ENCODE data around the gene SYNPO2. TPM values are rescaled to one million over a fixed set of nuclear protein-coding genes. Genes with fewer than 3 reads are reported as not detected.

SYNPO2 gene
- total RNA-seq, 1 donor from 2014 or later = 0.26 TPM

DNA sequence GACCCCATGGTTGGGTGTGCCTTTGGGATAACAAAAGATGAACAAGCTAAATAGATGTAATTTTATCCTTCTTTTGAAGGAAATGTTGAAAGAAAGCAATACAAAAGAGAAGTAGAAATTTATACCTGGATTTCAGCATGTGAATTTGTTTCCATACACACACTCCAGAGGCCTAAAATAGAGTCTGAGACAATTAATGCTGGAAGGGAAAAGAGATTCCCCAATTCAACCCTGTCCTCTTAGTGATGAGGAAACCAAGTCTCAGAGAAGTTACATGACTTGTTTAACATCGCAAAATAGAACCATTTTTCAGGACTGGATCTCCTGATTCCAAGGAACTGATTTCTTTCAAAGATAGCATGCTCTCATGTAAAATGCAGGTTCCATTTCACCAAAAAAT is 209.7 kb downstream of the SYNPO2 start:
- FAIRE-seq (no peak), DNase-seq (ENCODE audit: low read depth) (no peak)
- no peaks in the 10 kb centered on the region for H3K27me3 ChIP-seq (ENCODE audit: control insufficient read depth, insufficient read depth, low read length)
- H3K36me3 ChIP-seq (ENCODE audit: control insufficient read depth, insufficient read depth, low read length) = no peaks in the 10 kb centered on the region
- no peak overlapping the region for H3K4me3 ChIP-seq (ENCODE audit: low read depth, low read length)
- TF ChIP-seq, protein P1, sequence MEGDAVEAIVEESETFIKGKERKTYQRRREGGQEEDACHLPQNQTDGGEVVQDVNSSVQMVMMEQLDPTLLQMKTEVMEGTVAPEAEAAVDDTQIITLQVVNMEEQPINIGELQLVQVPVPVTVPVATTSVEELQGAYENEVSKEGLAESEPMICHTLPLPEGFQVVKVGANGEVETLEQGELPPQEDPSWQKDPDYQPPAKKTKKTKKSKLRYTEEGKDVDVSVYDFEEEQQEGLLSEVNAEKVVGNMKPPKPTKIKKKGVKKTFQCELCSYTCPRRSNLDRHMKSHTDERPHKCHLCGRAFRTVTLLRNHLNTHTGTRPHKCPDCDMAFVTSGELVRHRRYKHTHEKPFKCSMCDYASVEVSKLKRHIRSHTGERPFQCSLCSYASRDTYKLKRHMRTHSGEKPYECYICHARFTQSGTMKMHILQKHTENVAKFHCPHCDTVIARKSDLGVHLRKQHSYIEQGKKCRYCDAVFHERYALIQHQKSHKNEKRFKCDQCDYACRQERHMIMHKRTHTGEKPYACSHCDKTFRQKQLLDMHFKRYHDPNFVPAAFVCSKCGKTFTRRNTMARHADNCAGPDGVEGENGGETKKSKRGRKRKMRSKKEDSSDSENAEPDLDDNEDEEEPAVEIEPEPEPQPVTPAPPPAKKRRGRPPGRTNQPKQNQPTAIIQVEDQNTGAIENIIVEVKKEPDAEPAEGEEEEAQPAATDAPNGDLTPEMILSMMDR (IDR thresholded peaks at IDR 0.05; ENCODE audit: insufficient read depth, low read length, severe bottlenecking) = no peak

DNA sequence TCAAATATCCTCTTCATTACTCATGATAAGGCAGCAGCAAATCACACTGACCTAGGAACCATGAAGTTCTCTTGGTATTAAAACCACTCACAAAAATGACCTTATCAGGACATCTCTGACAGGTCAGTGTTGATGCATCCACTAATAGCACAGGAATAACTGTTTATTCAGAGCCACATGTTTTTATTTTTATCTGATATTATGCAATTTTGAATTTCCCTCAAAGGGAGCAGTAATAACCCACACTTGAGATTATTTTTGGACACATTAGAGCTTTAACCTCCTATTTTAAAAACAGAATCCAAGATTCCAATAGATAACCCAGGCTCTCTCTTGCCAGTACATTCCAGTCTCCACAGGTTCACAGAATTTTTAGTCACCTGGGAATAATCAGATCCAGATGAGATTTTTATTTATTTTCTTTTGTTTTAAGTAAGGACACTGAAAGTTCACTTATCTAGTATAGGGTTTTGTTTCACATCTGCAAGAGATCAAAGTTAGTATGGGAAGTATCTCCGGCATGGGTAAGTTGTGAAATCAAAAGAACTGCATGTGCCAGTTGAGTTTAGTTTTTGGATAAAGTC is 210.7 kb downstream of the SYNPO2 start:
- FAIRE-seq = no peak
- no peaks in the 10 kb centered on the region for H3K36me3 ChIP-seq (ENCODE audit: control insufficient read depth, insufficient read depth, low read length)
- no peaks in the 10 kb centered on the region for H3K27me3 ChIP-seq (ENCODE audit: control insufficient read depth, insufficient read depth, low read length)
- no peak for DNase-seq (ENCODE audit: low read depth)
- H3K4me3 ChIP-seq (ENCODE audit: low read depth, low read length) = no peak overlapping the region
- TF ChIP-seq, protein P1 (IDR thresholded peaks at IDR 0.05; ENCODE audit: insufficient read depth, low read length, severe bottlenecking) = no peak

DNA sequence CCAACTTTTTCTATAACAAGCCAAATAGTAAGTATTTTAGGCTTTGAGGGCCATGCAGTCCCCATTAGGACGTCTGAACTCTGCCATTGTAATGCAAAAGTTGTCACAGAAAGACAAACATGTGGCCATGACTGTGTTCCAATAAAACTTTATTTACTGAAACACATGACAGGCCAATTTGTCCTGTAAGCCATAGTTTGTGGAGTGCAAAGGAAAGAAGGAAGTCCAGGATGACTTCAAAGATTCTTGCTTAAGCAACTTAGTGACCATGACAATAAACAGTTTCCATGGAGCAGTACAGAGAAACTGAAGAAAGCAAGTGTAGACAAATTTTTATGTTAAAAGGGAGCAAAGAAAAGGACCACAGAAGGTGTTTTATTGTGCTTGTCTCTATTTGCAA is 212.0 kb downstream of the SYNPO2 start:
- Histone ChIP-seq H3K27me3 (ENCODE audit: control insufficient read depth, insufficient read depth, low read length) (no peaks in the 10 kb centered on the region), H3K4me3 (ENCODE audit: low read depth, low read length) (no peak overlapping the region), H3K36me3 (ENCODE audit: control insufficient read depth, insufficient read depth, low read length) (no peaks in the 10 kb centered on the region)
- DNase-seq (ENCODE audit: low read depth) = no peak
- no peak for FAIRE-seq
- TF ChIP-seq, protein P1 (IDR thresholded peaks at IDR 0.05; ENCODE audit: insufficient read depth, low read length, severe bottlenecking) = no peak

DNA sequence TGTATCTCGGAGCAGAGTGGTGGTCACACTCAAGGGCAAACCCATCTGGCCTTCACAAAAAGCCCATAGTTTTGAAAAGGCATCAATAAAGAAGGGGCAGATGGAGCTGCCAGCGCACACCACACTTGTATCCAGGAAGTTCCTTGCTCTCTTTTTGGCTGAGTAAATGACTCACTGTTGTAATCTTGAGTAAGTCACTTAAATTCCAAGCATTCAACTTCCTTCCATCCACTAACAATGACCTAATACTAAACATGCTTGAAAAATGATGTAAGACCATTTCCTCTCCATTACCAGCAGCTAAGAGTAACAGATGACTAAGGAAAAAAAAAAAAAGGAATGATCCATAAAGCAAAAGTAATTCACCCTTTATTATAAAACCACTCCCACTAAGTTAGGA is 214.6 kb downstream of the SYNPO2 start:
- Histone ChIP-seq H3K27me3 (ENCODE audit: control insufficient read depth, insufficient read depth, low read length) (no peaks in the 10 kb centered on the region), H3K36me3 (ENCODE audit: control insufficient read depth, insufficient read depth, low read length) (no peaks in the 10 kb centered on the region), H3K4me3 (ENCODE audit: low read depth, low read length) (no peak overlapping the region)
- DNase-seq (ENCODE audit: low read depth) = peak; percentile 100
- FAIRE-seq = peak; percentile 40
- TF ChIP-seq, protein P1 (IDR thresholded peaks at IDR 0.05; ENCODE audit: insufficient read depth, low read length, severe bottlenecking) = no peak

DNA sequence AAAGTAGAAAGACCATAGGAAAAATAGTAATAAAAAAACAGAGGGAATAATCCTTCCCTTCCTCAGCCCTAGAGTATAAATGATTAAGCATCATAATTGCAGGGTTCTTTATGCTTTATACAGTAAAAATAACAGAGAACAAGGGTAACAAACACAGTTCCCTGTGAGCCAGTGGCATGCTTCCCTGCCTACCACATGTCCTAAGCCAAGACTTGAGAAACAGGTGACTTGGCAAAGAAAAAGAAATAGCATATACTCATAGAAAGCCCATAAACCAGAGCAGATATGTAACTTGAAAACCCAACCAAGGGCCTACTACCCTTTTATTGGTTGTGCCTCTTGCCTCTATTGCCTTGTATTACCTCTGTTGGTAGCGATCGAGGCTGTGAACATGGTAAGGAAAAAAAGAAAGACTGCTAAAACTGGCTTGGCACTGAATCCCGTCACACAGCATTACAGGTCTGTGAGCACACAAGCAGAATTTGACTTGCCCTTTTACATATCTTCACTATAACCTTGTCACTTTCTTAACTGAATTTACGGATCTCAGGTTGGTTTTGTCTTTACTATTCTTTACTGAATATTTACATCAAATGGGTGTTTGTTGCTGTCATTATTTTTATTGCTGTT is 216.1 kb downstream of the SYNPO2 start:
- DNase-seq (ENCODE audit: low read depth) (no peak), FAIRE-seq (no peak)
- TF ChIP-seq, protein P1 (IDR thresholded peaks at IDR 0.05; ENCODE audit: insufficient read depth, low read length, severe bottlenecking) = no peak
- H3K36me3 ChIP-seq (ENCODE audit: control insufficient read depth, insufficient read depth, low read length) = no peaks in the 10 kb centered on the region
- H3K4me3 ChIP-seq (ENCODE audit: low read depth, low read length) = no peak overlapping the region
- H3K27me3 ChIP-seq (ENCODE audit: control insufficient read depth, insufficient read depth, low read length) = no peaks in the 10 kb centered on the region

DNA sequence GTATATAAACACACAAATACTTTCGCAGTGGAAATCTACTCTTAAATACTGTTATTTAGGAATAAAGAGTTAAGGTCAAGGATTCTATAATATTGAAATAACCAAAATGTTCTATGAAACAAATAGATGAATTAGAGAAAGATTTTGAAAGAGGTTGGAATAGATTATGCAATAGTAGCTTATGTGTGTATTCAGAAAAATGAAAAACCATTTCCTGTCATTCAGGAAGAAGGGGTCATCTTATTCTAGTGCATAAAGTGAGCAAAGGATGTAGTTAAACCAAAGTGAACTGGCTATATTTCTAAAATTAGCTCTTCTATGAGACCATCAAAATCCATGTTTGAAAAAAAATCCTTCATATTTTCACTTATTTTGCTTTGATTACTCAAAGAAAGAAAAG is 217.0 kb downstream of the SYNPO2 start:
- FAIRE-seq = no peak
- DNase-seq (ENCODE audit: low read depth) = peak; percentile 47
- H3K4me3 ChIP-seq (ENCODE audit: low read depth, low read length) = no peak overlapping the region
- H3K36me3 ChIP-seq (ENCODE audit: control insufficient read depth, insufficient read depth, low read length) = no peaks in the 10 kb centered on the region
- TF ChIP-seq, protein P1 (IDR thresholded peaks at IDR 0.05; ENCODE audit: insufficient read depth, low read length, severe bottlenecking) = no peak
- H3K27me3 ChIP-seq (ENCODE audit: control insufficient read depth, insufficient read depth, low read length) = no peaks in the 10 kb centered on the region
